Loucy (cell line): ENCODE measurements around the gene PRKAG3.

ENCODE experiments used
- H2AFZ ChIP-seq: fragments of 200-600 bp; sonication (generic); 2 replicates; pipeline ENCODE4 v1.6.0; 2016; ENCODE audit warnings: antibody characterized with exemption, mild to moderate bottlenecking, low read length, moderate library complexity
- H3F3A ChIP-seq: fragments of 200-600 bp; 2 replicates; pipeline ENCODE4 v1.6.0; 2016; ENCODE audit warnings: antibody characterized with exemption, low read depth, mild to moderate bottlenecking
- H3K27me3 ChIP-seq: fragments of 200-600 bp; sonication (generic); 2 replicates; pipeline ENCODE4 v1.6.1; 2014; ENCODE audit warnings: low read length, mild to moderate bottlenecking; ENCODE audit not compliant: insufficient read depth, poor library complexity, severe bottlenecking
- H3K36me3 ChIP-seq: fragments of 200-600 bp; sonication (generic); 2 replicates; pipeline ENCODE4 v1.6.1; 2016; ENCODE audit warnings: low read length; ENCODE audit not compliant: insufficient read depth
- H3K4me1 ChIP-seq: fragments of 200-600 bp; sonication (generic); 2 replicates; pipeline ENCODE4 v1.5.1; 2014; ENCODE audit warnings: low read length, mild to moderate bottlenecking; ENCODE audit not compliant: insufficient read depth, poor library complexity, severe bottlenecking
- H3K4me2 ChIP-seq: fragments of 200-600 bp; sonication (generic); 2 replicates; pipeline ENCODE4 v1.6.0; 2014; ENCODE audit warnings: antibody characterized with exemption, low read length, low read depth, mild to moderate bottlenecking; ENCODE audit not compliant: poor library complexity, severe bottlenecking
- H3K4me3 ChIP-seq: fragments of 200-600 bp; sonication (generic); 2 replicates; pipeline ENCODE4 v1.5.1; 2014; ENCODE audit warnings: low read length, mild to moderate bottlenecking, mixed read lengths; ENCODE audit not compliant: poor library complexity, severe bottlenecking
- H3K79me2 ChIP-seq: fragments of 200-600 bp; sonication (generic); 2 replicates; pipeline ENCODE4 v1.6.1; 2014; ENCODE audit warnings: low read length; ENCODE audit not compliant: insufficient read depth
- H3K9ac ChIP-seq: fragments of 200-600 bp; sonication (generic); 2 replicates; pipeline ENCODE4 v1.6.0; 2014; ENCODE audit warnings: mild to moderate bottlenecking, low read depth, low read length, moderate library complexity; ENCODE audit not compliant: poor library complexity, severe bottlenecking
- H3K9me2 ChIP-seq: fragments of 200-600 bp; sonication (generic); replicated peaks from 2 replicates; pipeline ENCODE4 v1.6.1; 2016; ENCODE audit warnings: low read depth, low read length, mixed read lengths
- H3K9me3 ChIP-seq: fragments of 200-600 bp; sonication (generic); 2 replicates; pipeline ENCODE4 v1.6.1; 2014; ENCODE audit warnings: mild to moderate bottlenecking, antibody characterized with exemption, low read length, low read depth; ENCODE audit not compliant: insufficient read depth
- H4K20me1 ChIP-seq: fragments of 200-600 bp; sonication (generic); 2 replicates; pipeline ENCODE4 v1.6.0; 2014; ENCODE audit warnings: antibody characterized with exemption, low read length, mild to moderate bottlenecking; ENCODE audit not compliant: insufficient read depth, poor library complexity, severe bottlenecking
- CTCF ChIP-seq: fragments of 200-600 bp; sonication (generic); conservative IDR thresholded peaks from 2 replicates; pipeline ENCODE4 v1.5.1; 2014; ENCODE audit warnings: mild to moderate bottlenecking, antibody characterized with exemption, low read length
- EZH2phosphoT487 ChIP-seq: fragments of 200-600 bp; IDR thresholded peaks from 2 replicates; pipeline ENCODE4 v1.6.1; 2018; ENCODE audit warnings: antibody characterized with exemption, mild to moderate bottlenecking, moderate library complexity, borderline replicate concordance

The PRKAG3 gene

GRCh38 chr2:218879776-218880101, 48.1 kb upstream of the PRKAG3 start:
- TF ChIP-seq CTCF (no peak), EZH2phosphoT487 (no peak)
- Histone ChIP-seq H3K9me3 (no peaks in the 10 kb centered on the region), H3K9me2 (no peaks in the 10 kb centered on the region), H3K4me3 (peak overlapping the region; percentile 40), H3K4me1 (peaks cover 17% of the 10 kb centered on the region), H3K27me3 (no peaks in the 10 kb centered on the region), H3K4me2 (peak overlapping the region; percentile 46), H4K20me1 (no peaks in the 10 kb centered on the region), H3K36me3 (no peaks in the 10 kb centered on the region), H3F3A (no peaks in the 10 kb centered on the region), H3K9ac (no peak overlapping the region), H3K79me2 (no peaks in the 10 kb centered on the region), H2AFZ (no peak overlapping the region)

DNA sequence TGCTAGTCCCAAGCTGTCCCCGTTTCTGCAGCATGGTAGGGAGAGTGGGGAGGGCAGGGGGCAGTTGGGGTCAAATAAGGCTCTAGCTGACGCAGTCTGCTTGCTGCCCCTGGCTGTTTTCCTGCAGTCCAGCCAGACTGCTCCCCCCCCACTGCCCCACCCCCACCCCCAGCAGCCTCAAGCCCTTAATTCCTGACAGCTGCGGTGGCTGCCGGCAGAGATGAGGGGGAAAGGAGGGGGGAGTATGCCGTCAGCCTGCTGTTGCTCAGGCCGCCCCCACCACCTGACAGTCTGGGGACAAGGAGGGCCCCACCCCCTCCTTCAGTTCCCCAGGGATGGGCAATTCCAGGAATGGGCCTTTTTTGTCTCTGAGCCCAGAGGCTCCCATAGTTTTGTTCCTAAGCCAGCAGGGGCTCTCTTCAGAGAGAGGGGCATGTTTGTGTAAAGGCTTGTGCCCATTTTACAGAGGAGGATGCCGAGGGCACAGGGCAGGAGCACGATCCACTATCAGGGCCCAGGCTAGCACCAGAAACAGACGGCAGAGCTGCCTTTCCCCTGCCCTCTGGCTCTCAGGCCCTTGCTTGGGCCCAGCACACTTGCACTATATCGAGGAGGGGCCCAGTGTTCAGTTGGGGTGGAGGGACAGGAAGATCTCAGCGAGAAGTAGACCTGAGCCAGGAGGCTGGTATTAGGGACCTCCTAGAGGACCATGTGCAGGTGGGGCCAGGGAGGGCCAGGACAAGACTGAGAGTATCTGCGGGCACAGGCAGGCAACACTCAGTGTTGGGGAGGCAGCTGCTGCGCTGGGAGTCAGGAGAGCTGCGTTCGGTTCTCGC, 47.5 kb upstream of the PRKAG3 start:
- H3K4me1 ChIP-seq: peaks cover 17% of the 10 kb centered on the region
- TF ChIP-seq CTCF: no peak
- no peak for TF ChIP-seq EZH2phosphoT487
- no peak overlapping the region for H3K4me3 ChIP-seq
- no peaks in the 10 kb centered on the region for H3K9me3 ChIP-seq
- H3K4me2 ChIP-seq: no peak overlapping the region
- H2AFZ ChIP-seq: no peak overlapping the region
- H3K27me3 ChIP-seq: no peaks in the 10 kb centered on the region
- no peak overlapping the region for H3K9ac ChIP-seq
- no peaks in the 10 kb centered on the region for H3K9me2 ChIP-seq
- H3K36me3 ChIP-seq: no peaks in the 10 kb centered on the region
- H3K79me2 ChIP-seq: no peaks in the 10 kb centered on the region
- no peaks in the 10 kb centered on the region for H4K20me1 ChIP-seq
- H3F3A ChIP-seq: no peaks in the 10 kb centered on the region

GRCh38 chr2:218878486-218878885, 46.9 kb upstream of the PRKAG3 start:
- Histone ChIP-seq H3F3A (no peaks in the 10 kb centered on the region), H3K4me3 (no peak overlapping the region), H3K4me2 (no peak overlapping the region), H3K4me1 (peaks cover 17% of the 10 kb centered on the region), H4K20me1 (no peaks in the 10 kb centered on the region), H3K9ac (no peak overlapping the region), H2AFZ (no peak overlapping the region), H3K36me3 (no peaks in the 10 kb centered on the region), H3K9me2 (no peaks in the 10 kb centered on the region), H3K79me2 (no peaks in the 10 kb centered on the region), H3K9me3 (no peaks in the 10 kb centered on the region), H3K27me3 (no peaks in the 10 kb centered on the region)
- no peak for TF ChIP-seq EZH2phosphoT487
- no peak for TF ChIP-seq CTCF
